Thyroid gland (tissue), 4 donors: Measurements from ENCODE around the gene AGBL5. TPM values are rescaled to one million over a fixed set of nuclear protein-coding genes. Genes with fewer than 3 reads are reported as not detected.
A peak's percentile ranks its signal among the peaks of the same experiment; 100 is the strongest.

ENCODE experiments used
- DNase-seq, 2 donors: peaks; one replicate each; pipeline ENCODE4 v3.0.0-alpha.2; 2019
- H3K27ac ChIP-seq, 3 donors: fragments of 200-600 bp; sonication (generic); 1 replicate in 2 of 3; 2 replicates in 1 of 3; pipeline ENCODE4 v1.5.1; 2016 to 2019; ENCODE audit warnings: mild to moderate bottlenecking in 1 of 3, moderate library complexity in 1 of 3
- H3K27me3 ChIP-seq: fragments of 200-600 bp; sonication (generic); one replicate; pipeline ENCODE4 v1.5.1; 2019
- H3K36me3 ChIP-seq, 2 donors: fragments of 200-600 bp; sonication (generic); one replicate each; pipeline ENCODE4 v1.5.1; 2016 to 2019
- H3K4me1 ChIP-seq, 2 donors: fragments of 200-600 bp; sonication (generic); one replicate each; pipeline ENCODE4 v1.5.1; 2017 to 2019
- H3K4me3 ChIP-seq, 3 donors: fragments of 200-600 bp; sonication (generic); replicated peaks in 1 of 3; 1 replicate in 2 of 3; 2 replicates in 1 of 3; pipeline ENCODE4 v1.5.1; 2016; ENCODE audit warnings: mild to moderate bottlenecking in 1 of 3
- H3K9me3 ChIP-seq: fragments of 200-600 bp; sonication (generic); one replicate; pipeline ENCODE4 v1.5.1; 2017
- CTCF ChIP-seq, 6 experiments: fragments of 200-600 bp in 3 of 6; fragments of 450-650 bp in 3 of 6; sonication (generic) in 3 of 6; IDR thresholded peaks; one replicate each; pipeline ENCODE4 v1.5.1; 2016 to 2019; ENCODE audit warnings: antibody characterized with exemption in 6 of 6, mild to moderate bottlenecking in 2 of 6, inconsistent platforms in 1 of 6, moderate library complexity in 1 of 6
- POLR2A ChIP-seq, 2 donors: fragments of 450-650 bp; IDR thresholded peaks; one replicate each; pipeline ENCODE4 v1.6.1; 2017; ENCODE audit warnings: antibody characterized with exemption in 2 of 2, mild to moderate bottlenecking in 2 of 2, moderate library complexity in 1 of 2
- WGBS, 2 donors: methylation state at CpG; one replicate each; pipeline ENCODE4 v1.1.5; 2017; 5-methylcytosine and 5-hydroxymethylcytosine counted together
- intact Hi-C: fragments of 100-400 bp; cut with DNase I; formaldehyde crosslinking; loops from one replicate; pipeline ENCODE4 v1.15.1; 2023
- total RNA-seq, 4 donors: library from RNA; depleted of rRNA; stranded (reverse); fragments of >200 nt; gene quantifications; one replicate each; pipeline ENCODE4 v1.2.3, GENCODE V29; 2016

AGBL5 gene
- 10 to 100 TPM; 29.1 to 40.0 (median 31.6) TPM for total RNA-seq

GRCh38 chr2:27050996-27051901 is at the start of gene AGBL5:
Gene AGBL5 (plus strand): TSS chr2:27051668. CDS start chr2:27052959, 1,291 bp downstream.
- 1% methylated on average over 32 to 36 of the region's 67 CpGs for WGBS, 2 donors
- Histone ChIP-seq H3K4me1 (peaks cover 10 to 13% of the 10 kb centered on the region in 2 donors), H3K4me3 (peak within 1 kb of the TSS; percentile 51 to 85 (median 77)), H3K9me3 (no peaks in the 10 kb centered on the region), H3K27me3 (no peaks in the 10 kb centered on the region), H3K36me3 (peaks cover 16 to 23% of the 10 kb centered on the region in 2 donors), H3K27ac (peak within 1 kb of the TSS; percentile 87 to 98 (median 94))
- peak; percentile 96 to 97 for DNase-seq
- TF ChIP-seq POLR2A (IDR thresholded peaks at IDR 0.05) = peak in 1 of 2 donors; percentile 74
- peak in 1 of 6 experiments; percentile 3 for TF ChIP-seq CTCF (IDR thresholded peaks at IDR 0.05)
- intact Hi-C loops = no loop called here

- DNase-seq = peak; percentile 66 to 69
- WGBS, 2 donors = 34 to 46% methylated on average over 5 of the region's 5 CpGs
- H3K36me3 ChIP-seq = no peaks in the 10 kb centered on the region
- H3K4me3 ChIP-seq = no peak overlapping the region
- no peaks in the 10 kb centered on the region for H3K27me3 ChIP-seq
- TF ChIP-seq POLR2A (IDR thresholded peaks at IDR 0.05) = no peak
- TF ChIP-seq CTCF (IDR thresholded peaks at IDR 0.05) = no peak
- peak overlapping the region; percentile 5 to 43 (median 30) for H3K27ac ChIP-seq
- intact Hi-C loops = no loop called here
- H3K9me3 ChIP-seq = no peaks in the 10 kb centered on the region
- H3K4me1 ChIP-seq = peaks cover 0 to 5% of the 10 kb centered on the region in 2 donors
Observed at GRCh38 chr2:27001950-27002349, 49.5 kb upstream of the AGBL5 start.

GRCh38 chr2:27003007-27003406 is 48.5 kb upstream of the AGBL5 start:
- no peak for DNase-seq
- peaks cover 0 to 5% of the 10 kb centered on the region in 2 donors for H3K4me1 ChIP-seq
- 93 to 95% methylated on average over 4 of the region's 4 CpGs for WGBS, 2 donors
- intact Hi-C loops = no loop called here
- no peak overlapping the region for H3K27ac ChIP-seq
- H3K27me3 ChIP-seq = no peaks in the 10 kb centered on the region
- H3K4me3 ChIP-seq = no peak overlapping the region
- no peaks in the 10 kb centered on the region for H3K9me3 ChIP-seq
- no peaks in the 10 kb centered on the region for H3K36me3 ChIP-seq
- TF ChIP-seq CTCF (IDR thresholded peaks at IDR 0.05) = no peak
- TF ChIP-seq POLR2A (IDR thresholded peaks at IDR 0.05) = no peak

GRCh38 chr2:27003857-27004256 is 47.6 kb upstream of the AGBL5 start:
- H3K36me3 ChIP-seq = no peaks in the 10 kb centered on the region
- H3K4me1 ChIP-seq = peaks cover 0 to 5% of the 10 kb centered on the region in 2 donors
- H3K9me3 ChIP-seq = no peaks in the 10 kb centered on the region
- H3K27me3 ChIP-seq = no peaks in the 10 kb centered on the region
- DNase-seq = no peak
- intact Hi-C loops = no loop called here
- H3K4me3 ChIP-seq = no peak overlapping the region
- H3K27ac ChIP-seq = no peak overlapping the region
- 92% methylated on average over 9 of the region's 9 CpGs for WGBS, 2 donors
- TF ChIP-seq CTCF (IDR thresholded peaks at IDR 0.05) = no peak
- TF ChIP-seq POLR2A (IDR thresholded peaks at IDR 0.05) = no peak
